HG02981 (cell line): ENCODE measurements around the gene CLPTM1L.

ENCODE experiments used
- ATAC-seq: cut with Tn5 transposase; IDR thresholded peaks from one replicate; pipeline ENCODE4 v1.9.1; 2021; ENCODE audit warnings: mild to moderate bottlenecking, moderate library complexity; ENCODE audit not compliant: unreplicated experiment

The CLPTM1L gene

DNA sequence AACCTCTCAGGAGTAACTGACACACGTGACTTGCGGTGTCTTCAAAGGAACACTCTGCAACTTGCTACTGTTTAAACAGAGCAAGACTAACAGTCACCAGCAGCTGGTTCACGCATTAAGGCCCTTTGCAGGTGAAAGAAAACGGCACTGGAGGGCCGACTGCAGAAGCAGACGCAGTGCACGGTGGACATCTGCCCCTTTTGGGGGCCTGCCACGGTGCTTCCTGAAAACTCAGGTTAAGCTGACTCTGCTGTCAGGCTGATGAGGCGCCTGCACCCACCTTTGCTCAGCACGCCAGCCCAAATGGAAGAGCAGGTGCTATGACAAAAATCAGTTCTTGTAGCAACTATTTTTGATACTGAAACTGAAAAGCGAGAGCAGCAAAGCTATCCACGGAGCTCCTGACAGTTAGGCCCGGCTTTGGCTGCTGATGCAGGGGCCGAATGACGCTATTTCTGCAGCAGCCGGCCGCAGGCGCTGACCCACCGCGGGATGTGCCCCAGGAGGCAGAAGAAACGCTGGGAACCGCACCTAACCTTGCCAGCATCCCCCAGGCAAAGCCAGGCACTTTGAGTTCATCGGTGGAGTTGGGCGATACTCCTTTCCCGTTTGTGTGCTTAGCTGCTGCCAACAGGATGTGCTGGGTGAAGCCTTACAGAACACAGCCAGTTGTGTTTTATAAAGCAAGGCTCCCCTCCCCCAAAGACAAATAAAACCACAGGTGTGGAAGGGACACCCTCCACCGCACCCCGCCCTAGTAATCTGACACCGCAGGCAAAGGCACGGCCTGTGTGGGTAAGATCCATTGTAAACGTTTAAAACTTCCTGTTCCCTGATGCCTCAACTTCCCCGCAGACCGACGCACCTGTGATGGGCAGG, 29.0 kb downstream of the CLPTM1L start:
- peak; percentile 40 for ATAC-seq

DNA sequence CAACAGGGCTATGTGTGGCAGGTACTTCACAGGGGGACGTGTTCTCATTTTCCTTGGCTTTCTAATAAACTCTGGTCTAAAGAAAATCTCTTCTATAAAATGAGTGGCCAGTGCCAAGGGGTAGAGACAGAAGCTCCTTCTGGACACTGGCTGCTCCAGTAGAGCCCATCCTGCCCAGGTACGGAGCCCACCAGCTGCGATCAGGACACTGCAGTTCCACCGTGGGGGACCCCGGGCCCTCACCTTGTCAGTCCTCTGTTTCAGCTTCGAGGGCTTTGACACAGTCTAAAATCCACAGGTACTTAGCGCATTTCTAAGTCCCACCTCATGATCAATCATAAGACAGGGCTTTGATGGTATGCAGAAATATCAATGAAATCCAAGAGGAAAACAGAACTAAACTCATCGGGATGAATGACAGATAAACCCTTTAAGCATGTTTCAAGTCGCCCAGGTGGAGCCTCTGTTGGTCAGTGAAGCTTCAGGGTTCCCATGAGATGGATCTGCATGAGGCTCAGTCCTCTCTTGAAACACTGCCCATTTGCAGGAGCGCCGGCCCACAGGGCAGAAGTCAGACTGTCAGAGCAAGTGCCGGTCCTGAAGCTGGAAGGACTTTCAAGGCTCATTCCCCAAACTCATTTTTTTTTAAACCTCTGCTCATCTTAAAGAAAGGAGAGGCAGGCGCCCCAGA, 29.7 kb downstream of the CLPTM1L start:
- no peak for ATAC-seq

DNA sequence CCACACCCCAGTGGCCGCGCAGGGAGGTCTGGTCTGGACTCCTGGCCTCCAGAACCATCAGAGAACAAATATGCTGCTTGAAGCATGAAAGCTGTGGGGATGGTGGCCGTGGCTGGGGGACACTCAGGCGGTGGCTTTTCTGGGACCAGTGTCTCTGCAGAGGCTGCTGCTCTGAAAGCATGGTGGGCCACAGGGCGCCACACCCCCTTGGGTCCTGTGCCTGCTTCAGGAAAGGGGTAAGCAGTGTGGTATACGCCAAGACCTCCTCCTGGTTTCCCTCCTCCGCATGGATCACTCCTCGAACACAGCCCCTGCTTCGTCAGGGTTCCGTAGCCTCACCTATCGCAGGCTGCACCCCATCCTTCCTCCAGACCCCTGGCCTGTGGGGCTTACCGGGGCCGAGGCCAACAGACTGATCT, 30.3 kb downstream of the CLPTM1L start:
- ATAC-seq = no peak

DNA sequence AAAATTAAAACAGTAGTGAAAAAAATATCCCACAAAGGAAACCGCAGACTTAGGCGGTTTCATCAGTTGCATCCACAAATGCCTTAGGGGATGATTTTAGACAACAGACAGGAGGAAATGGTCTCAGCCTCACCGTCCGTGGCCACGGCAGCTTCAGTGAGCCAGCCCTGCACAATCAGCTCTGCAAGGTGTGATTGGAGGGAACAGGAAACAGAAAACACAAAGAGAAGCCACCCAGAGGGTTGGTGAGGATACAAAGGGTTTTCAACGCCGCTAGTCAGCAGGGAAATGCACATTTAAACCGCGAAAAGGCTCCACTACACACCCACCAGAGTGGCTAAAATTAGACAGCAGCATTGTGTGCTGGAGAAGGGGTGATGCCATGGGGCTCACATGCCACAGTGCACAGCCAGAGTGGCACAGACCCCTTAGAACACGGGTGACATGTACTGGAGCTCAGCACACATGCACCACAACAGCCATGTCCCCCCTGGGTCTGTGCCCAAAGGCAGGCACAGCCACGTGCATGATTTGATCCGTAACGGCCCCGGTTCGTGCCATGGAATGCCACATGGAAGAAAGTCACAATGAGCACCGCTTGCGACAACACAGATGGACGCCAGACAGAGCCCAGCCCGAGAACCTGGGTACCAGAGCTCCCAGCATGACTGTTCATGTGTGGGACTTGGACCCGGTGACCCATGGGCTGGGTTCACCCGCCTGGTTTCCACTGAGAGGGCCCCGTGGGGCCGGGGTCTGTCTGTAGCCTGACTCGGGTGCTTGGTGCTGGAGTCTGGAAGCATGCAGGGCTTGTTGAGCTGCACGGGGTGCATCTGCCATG, 31.7 kb downstream of the CLPTM1L start:
- ATAC-seq = peak; percentile 72

DNA sequence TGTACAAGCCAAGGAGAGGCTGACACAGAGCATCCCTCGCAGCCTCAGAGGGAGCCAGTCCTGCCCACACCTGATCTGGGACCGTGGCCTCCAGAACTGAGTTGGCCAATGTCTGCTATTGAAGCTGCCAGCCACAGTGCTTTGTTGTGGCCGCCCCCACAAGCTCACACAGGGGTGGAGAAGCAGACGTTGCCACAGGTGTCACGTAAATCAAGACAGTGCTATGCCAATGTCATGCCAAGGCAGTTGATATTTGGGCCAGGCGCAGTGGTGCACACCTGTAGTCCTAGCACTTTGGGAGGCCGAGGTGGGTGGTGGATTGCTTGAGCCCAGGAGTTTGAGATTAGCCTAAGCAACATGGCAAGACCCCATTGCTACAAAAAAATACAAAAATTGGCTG, 32.7 kb downstream of the CLPTM1L start:
- ATAC-seq = no peak

DNA sequence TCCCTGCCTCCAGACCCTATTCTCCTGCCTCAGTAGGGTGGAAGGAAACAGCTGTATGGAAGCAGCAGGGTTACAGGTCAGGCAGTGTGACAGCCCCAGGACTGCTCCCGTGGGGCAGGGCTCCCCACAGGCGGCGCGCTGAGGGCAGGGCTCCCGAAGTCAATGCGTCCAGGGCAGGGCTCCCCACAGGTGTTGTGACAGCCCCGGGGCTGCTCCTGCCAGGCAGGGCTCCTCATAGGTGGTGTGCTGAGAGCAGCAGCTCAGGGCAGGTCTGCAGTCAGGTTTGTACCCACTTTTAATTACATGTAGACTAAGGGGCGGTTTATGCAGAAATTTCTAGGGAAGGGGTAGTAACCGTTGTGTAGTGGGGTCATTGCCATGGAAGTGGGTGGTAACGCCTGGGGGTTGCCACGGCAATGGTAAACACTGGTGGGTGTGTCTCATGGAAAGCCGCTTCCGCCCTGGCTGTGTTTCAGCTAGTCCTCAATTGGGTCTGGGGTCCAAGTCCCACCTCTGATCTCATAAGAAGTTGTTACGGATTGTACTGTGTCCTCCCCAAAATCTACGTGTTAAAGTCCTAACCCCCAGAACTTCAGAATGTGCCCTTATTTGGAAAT, 33.4 kb downstream of the CLPTM1L start:
- no peak for ATAC-seq

DNA sequence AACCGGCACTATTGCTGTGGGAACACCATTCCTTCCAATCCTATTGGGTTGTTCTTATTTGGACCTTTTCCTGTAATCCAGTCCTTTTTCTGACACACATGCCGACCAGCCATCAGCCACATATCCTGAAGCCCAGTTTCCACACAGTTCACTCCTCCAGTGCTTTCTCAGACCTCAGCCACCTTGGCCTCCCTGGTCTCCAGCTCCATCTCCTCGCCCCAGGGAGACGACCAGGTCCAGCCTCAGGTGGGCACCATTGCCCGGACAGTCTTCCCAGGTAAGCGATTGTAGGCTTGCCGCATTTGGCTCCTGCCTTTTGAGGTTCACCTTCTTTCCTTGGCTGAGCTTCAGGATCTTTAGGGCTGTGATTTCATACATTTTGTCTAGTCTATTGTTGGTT, 34.8 kb downstream of the CLPTM1L start:
- ATAC-seq = no peak

DNA sequence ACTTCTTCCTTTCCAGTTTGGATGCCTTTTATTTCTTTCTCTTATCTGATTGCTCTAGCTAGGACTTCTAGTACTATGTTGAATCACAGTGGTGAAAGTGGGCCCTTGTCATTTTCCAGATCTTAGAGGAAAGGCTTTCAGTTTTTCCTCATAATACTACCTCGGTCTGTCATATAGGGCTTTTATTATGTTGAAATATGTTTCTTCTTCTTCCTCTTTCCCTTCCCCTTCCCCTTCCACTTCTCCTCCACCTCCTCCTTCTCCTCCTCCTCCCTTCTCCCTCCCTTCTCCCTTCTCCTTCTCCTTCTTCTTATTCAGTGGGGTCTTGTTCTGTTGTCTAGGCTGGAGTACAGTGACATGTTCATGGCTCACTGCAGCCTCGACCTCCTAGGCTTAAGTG, 40.9 kb downstream of the CLPTM1L start:
- ATAC-seq = no peak

DNA sequence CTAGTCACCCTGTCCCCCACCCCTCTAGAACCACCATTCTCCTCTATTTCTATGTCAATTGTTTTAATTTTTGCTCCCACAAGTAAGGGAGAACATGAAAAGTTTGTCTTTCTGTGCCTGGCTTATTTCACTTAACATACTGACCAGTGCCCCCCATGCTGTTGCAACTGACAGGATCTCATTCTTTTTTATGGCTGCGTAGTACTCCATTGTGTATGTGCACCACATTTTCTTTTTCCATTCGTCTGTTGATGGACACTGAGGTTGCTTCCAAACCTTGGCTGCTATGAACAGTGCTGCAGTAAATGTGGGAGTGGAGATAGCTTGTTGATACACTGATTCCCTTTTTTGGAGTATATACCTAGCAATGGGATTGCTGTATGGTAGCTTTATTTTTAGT, 42.6 kb downstream of the CLPTM1L start:
- no peak for ATAC-seq

DNA sequence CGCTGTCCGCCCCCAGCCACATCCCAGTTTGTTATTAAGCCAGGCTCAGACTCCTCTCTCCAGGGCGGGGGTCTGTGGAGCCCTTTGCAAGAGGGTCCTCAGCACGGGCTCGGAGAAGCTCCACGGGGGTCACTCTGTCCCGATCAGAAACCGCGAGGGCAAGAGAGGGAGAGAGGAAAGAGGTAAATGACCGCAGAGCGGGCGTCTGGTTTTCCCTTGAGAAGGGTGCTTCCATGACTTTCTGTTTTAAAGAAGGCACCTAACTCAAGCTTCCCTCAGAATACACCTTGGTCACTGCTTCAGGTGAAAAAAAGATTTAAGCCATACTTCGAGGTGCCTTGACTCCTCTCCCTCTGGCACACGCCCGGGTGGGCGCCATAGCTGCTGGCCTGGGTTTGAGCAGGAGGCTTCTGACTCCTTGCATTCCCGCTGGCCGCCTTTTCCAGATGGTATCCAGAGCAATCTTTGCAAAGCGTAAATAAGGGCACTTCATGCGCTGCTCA, 44.3 kb downstream of the CLPTM1L start:
- no peak for ATAC-seq

DNA sequence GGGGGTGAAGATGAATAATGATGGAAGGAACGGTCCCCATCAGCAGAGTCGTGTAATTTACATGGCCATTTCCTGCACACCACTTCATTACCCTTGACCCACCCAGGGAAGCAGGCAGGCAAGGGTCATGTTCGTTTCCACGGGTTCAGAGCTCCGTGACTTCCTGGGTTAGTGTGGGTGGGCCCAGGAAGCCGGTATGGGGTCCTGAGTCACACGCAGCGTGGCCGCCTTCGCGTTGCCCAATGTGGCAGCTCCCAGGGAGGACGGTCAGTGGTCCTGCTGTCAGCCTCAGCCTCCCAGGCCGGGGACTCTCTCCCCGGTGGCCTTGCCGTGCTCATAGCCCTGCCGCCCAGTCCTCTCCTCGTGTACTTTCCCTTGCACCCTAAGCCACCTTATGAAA, 44.9 kb downstream of the CLPTM1L start:
- no peak for ATAC-seq

DNA sequence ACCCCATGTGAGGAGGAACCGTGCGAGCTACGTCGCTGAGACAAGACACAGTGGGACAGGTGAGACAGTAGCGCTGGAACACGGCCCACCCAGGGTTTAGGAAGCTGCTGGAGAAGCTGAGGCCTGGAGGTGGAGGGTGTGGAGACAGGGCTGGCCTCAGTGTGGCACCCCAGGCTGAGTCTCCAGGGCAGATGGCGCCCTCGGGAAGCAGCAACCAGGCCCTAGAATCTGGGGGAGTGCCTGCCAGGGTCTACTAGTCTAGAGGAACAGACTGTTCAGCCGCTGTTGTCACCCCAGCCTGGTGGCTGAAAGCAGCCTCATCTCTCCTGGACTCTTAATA, 45.4 kb downstream of the CLPTM1L start:
- no peak for ATAC-seq

DNA sequence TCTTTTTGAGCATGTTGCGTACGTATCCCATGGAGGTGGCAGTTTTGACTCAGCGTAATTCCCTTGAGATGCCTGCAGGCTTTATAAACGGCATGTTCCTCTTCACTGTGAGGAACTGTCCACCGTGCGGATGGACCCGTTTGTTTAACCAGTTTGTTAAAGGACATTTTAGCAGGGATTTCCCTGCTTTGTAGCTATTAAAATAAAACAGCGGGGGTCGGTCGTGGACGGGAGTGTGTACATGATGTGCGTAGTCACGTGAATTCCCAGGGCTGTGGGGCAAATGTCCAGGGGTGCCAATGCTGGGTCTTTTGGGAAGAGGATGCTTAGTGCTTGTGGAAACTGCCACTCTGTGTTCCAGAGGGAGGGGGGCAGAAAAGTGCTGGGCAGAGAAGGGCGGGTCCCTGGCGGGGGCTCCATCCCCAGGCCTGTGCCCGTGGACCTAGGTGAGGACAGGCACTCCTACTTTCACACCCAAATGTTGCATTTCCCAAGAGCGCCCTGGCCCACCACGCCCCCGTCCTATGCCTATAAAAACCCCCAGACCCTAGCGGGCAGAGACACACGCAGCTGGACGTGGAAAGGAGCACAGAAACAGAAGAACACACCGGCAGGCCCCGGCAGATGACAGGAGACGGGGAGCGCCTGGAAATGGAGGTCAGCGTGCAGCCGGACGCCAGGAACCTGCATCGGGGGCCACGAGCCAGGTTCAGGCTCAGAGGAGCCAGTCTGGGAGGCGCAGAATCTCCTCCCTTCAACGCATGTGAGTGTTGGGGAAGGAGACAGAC, 46.0 kb downstream of the CLPTM1L start:
- no peak for ATAC-seq

DNA sequence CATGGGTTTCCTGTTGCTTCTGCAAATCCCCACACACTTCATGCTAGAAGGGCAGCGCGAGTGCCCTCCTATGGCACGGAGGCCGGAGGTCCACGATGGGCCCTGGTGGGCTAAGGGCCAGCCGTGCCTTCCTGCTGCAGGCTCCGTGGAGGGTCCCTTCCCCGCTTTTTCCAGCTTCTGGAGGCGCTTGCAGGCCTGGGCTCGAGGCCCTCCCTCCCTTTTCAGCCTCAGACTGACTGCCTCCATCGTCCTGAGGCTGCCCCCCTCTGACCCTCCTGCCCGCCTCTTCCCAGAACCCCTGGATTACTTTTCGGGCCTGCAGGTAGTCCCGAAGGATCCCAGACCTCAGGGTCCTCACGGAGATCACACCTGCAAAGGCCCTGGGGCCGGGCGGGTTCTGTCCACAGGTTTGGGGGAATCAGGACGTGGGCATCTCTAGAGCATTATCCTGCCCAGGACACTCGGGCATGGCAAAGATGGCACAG, 46.8 kb downstream of the CLPTM1L start:
- ATAC-seq = no peak

DNA sequence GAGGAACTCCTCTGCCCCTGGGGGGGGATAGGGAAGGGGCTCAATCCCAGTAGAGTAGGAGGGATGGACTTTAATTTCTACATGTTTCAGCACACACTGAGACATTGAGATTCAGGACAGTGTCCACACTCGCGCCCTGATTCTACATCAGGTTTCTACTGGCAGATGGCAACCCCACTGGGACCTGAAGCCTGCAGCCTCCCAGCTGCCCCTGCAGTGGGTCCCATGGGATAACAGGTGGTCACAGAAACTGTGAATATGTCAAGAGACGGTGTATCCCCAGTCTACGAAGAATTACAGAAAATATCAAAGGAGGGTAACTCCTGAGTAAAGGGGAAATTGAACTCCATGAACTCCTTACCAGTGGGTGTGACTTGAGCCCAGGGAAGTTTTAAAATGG, 47.7 kb downstream of the CLPTM1L start:
- no peak for ATAC-seq

DNA sequence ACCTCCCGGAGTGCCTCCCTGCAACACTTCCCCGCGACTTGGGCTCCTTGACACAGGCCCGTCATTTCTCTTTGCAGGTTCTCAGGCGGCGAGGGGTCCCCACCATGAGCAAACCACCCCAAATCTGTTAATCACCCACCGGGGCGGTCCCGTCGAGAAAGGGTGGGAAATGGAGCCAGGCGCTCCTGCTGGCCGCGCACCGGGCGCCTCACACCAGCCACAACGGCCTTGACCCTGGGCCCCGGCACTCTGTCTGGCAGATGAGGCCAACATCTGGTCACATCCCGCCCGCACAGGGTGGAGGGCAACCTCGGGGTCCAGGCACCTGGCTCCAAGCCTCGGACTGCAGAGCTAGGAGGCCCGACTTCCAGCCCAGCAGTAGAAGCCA, 49.3 kb downstream of the CLPTM1L start:
- no peak for ATAC-seq

DNA sequence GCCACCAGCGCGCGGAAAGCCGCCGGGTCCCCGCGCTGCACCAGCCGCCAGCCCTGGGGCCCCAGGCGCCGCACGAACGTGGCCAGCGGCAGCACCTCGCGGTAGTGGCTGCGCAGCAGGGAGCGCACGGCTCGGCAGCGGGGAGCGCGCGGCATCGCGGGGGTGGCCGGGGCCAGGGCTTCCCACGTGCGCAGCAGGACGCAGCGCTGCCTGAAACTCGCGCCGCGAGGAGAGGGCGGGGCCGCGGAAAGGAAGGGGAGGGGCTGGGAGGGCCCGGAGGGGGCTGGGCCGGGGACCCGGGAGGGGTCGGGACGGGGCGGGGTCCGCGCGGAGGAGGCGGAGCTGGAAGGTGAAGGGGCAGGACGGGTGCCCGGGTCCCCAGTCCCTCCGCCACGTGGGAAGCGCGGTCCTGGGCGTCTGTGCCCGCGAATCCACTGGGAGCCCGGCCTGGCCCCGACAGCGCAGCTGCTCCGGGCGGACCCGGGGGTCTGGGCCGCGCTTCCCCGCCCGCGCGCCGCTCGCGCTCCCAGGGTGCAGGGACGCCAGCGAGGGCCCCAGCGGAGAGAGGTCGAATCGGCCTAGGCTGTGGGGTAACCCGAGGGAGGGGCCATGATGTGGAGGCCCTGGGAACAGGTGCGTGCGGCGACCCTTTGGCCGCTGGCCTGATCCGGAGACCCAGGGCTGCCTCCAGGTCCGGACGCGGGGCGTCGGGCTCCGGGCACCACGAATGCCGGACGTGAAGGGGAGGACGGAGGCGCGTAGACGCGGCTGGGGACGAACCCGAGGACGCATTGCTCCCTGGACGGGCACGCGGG, 49.9 kb downstream of the CLPTM1L start, which contains the start of gene TERT:
Gene TERT (minus strand): TSS at position 234 of the 815 bp plus-strand sequence. CDS start 79 bp downstream, at position 155.
- ATAC-seq = no peak

DNA sequence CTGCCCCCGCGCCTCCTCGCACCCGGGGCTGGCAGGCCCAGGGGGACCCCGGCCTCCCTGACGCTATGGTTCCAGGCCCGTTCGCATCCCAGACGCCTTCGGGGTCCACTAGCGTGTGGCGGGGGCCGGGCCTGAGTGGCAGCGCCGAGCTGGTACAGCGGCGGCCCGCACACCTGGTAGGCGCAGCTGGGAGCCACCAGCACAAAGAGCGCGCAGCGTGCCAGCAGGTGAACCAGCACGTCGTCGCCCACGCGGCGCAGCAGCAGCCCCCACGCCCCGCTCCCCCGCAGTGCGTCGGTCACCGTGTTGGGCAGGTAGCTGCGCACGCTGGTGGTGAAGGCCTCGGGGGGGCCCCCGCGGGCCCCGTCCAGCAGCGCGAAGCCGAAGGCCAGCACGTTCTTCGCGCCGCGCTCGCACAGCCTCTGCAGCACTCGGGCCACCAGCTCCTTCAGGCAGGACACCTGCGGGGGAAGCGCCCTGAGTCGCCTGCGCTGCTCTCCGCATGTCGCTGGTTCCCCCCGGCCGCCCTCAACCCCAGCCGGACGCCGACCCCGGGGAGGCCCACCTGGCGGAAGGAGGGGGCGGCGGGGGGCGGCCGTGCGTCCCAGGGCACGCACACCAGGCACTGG, 50.6 kb downstream of the CLPTM1L start:
- ATAC-seq = no peak
